Suprapubic skin (tissue), 4 donors: ENCODE data around the gene ARHGEF12. TPM values are rescaled to one million over a fixed set of nuclear protein-coding genes. Genes with fewer than 3 reads are reported as not detected.

Experiments used
- DNase-seq, 2 donors: peaks; one replicate each; pipeline ENCODE4 v3.0.0-alpha.2; 2019; ENCODE audit warnings: low spot score in 2 of 2
- H3K27ac ChIP-seq: fragments of 200-600 bp; sonication (generic); one replicate; pipeline ENCODE4 v1.5.1; 2019
- H3K27me3 ChIP-seq: fragments of 200-600 bp; sonication (generic); one replicate; pipeline ENCODE4 v1.5.1; 2019
- H3K36me3 ChIP-seq: fragments of 200-600 bp; sonication (generic); one replicate; pipeline ENCODE4 v1.5.1; 2019
- H3K4me1 ChIP-seq: fragments of 200-600 bp; sonication (generic); one replicate; pipeline ENCODE4 v1.5.1; 2019
- H3K4me3 ChIP-seq: fragments of 200-600 bp; sonication (generic); one replicate; pipeline ENCODE4 v1.5.1; 2019; ENCODE audit warnings: mild to moderate bottlenecking
- H3K9me3 ChIP-seq: fragments of 200-600 bp; sonication (generic); one replicate; pipeline ENCODE4 v1.5.1; 2019
- EP300 ChIP-seq: sonication (generic); formaldehyde crosslinking; IDR thresholded peaks from one replicate; pipeline ENCODE4 v1.6.1; 2017; ENCODE audit warnings: antibody characterized with exemption
- POLR2A ChIP-seq, 2 donors: fragments of 450-650 bp; IDR thresholded peaks; one replicate each; pipeline ENCODE4 v1.6.1; 2017; ENCODE audit warnings: antibody characterized with exemption in 2 of 2, mild to moderate bottlenecking in 2 of 2, moderate library complexity in 2 of 2
- POLR2AphosphoS5 ChIP-seq, 3 donors: sonication (generic); formaldehyde crosslinking; IDR thresholded peaks; one replicate each; pipeline ENCODE4 v1.6.1; 2017; ENCODE audit warnings: antibody characterized with exemption in 3 of 3
- WGBS: methylation state at CpG from one replicate; pipeline ENCODE4 v1.1.5; 2018; 5-methylcytosine and 5-hydroxymethylcytosine counted together
- total RNA-seq, 4 donors: library from RNA; depleted of rRNA; stranded (reverse); fragments of >200 nt; gene quantifications; one replicate each; pipeline ENCODE4 v1.1.0, GENCODE V29; 2016
- TF ChIP-seq, protein P1 (sequence below), 2 donors: fragments of 200-600 bp in 1 of 2; fragments of 450-650 bp in 1 of 2; sonication (generic) in 1 of 2; IDR thresholded peaks; one replicate each; pipeline ENCODE4 v1.5.1; 2016 to 2019; ENCODE audit warnings: antibody characterized with exemption in 2 of 2, mild to moderate bottlenecking in 1 of 2, moderate library complexity in 1 of 2

Gene ARHGEF12
- total RNA-seq, 4 donors from 2014 or later: 107 to 222 (median 138) TPM

DNA sequence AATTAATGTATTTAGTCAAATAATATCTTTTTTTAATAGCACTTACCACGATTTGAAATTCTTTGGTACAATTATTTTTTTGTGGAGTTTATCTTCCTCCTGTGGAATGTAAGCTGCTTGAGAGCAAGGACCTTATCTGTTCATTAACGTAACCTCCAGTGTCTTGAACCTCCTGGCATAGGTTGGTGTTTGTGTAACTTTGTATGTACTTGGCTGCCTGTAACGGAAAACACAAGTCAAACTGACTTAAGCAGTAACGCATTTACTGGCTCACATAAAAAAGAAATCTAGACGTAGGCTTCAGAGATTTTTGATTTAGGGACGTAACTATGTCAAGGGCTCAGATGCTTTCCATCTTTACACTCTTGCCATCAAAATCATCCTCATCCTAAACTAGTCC, 56.1 kb downstream of the ARHGEF12 start:
- H3K4me3 ChIP-seq: no peak overlapping the region
- H3K27me3 ChIP-seq: no peaks in the 10 kb centered on the region
- TF ChIP-seq, protein P1, sequence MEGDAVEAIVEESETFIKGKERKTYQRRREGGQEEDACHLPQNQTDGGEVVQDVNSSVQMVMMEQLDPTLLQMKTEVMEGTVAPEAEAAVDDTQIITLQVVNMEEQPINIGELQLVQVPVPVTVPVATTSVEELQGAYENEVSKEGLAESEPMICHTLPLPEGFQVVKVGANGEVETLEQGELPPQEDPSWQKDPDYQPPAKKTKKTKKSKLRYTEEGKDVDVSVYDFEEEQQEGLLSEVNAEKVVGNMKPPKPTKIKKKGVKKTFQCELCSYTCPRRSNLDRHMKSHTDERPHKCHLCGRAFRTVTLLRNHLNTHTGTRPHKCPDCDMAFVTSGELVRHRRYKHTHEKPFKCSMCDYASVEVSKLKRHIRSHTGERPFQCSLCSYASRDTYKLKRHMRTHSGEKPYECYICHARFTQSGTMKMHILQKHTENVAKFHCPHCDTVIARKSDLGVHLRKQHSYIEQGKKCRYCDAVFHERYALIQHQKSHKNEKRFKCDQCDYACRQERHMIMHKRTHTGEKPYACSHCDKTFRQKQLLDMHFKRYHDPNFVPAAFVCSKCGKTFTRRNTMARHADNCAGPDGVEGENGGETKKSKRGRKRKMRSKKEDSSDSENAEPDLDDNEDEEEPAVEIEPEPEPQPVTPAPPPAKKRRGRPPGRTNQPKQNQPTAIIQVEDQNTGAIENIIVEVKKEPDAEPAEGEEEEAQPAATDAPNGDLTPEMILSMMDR (IDR thresholded peaks at IDR 0.05): no peak
- no peak for TF ChIP-seq EP300
- TF ChIP-seq POLR2A (IDR thresholded peaks at IDR 0.05): no peak
- no peak for TF ChIP-seq POLR2AphosphoS5 (IDR thresholded peaks at IDR 0.05)
- H3K36me3 ChIP-seq: no peaks in the 10 kb centered on the region
- DNase-seq: no peak
- no peak overlapping the region for H3K27ac ChIP-seq
- 58% methylated on average over 6 of the region's 6 CpGs for WGBS
- no peaks in the 10 kb centered on the region for H3K9me3 ChIP-seq
- H3K4me1 ChIP-seq: peaks cover 42% of the 10 kb centered on the region

DNA sequence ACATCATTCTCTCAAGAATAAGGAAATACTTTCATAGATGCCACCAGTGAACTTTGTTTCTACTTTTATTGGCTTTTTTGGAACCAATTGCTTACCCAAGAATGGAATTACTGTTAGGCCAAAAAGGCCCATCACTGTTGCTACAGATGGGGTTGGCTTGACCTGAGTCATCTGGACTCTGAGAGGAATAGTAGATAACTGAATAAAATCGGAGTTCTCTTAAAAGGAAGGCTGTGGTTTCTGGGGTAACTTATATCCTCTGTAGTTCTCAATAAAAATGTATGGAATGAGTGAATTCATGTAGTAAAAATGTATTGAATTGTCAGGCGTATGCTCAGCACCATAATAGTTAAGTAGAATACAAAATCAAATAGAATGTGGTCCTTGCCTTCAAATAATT, 56.6 kb downstream of the ARHGEF12 start:
- Histone ChIP-seq H3K4me1 (peaks cover 37% of the 10 kb centered on the region), H3K36me3 (no peaks in the 10 kb centered on the region), H3K4me3 (no peak overlapping the region), H3K27me3 (no peaks in the 10 kb centered on the region), H3K27ac (no peak overlapping the region), H3K9me3 (no peaks in the 10 kb centered on the region)
- DNase-seq: no peak
- TF ChIP-seq POLR2AphosphoS5 (IDR thresholded peaks at IDR 0.05): no peak
- TF ChIP-seq, protein P1 (IDR thresholded peaks at IDR 0.05): no peak
- no peak for TF ChIP-seq EP300
- no peak for TF ChIP-seq POLR2A (IDR thresholded peaks at IDR 0.05)
- WGBS: 83% methylated on average over 2 of the region's 2 CpGs

DNA sequence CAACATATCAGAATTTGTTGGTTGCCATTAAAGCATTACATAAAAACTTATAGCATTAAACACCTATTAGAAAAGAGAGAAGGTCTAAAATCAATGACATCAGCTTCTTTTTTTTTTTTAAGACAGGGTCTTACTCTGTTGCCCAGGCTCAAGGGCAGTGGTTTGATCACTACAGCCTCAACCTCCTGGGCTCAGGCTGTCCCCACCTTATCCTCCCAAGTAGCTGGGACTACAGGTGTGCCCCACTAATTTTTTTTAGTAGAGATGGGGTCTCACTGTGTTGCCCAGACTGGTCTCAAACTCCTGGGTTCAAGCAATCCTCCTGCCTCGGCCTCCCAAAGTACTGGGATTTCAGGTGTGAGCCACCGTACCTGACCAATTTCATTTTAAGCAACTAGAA, 57.9 kb downstream of the ARHGEF12 start:
- Histone ChIP-seq H3K4me1 (peaks cover 31% of the 10 kb centered on the region), H3K27ac (no peak overlapping the region), H3K27me3 (no peaks in the 10 kb centered on the region), H3K9me3 (no peaks in the 10 kb centered on the region), H3K4me3 (no peak overlapping the region), H3K36me3 (no peaks in the 10 kb centered on the region)
- TF ChIP-seq POLR2AphosphoS5 (IDR thresholded peaks at IDR 0.05): no peak
- no peak for TF ChIP-seq EP300
- TF ChIP-seq POLR2A (IDR thresholded peaks at IDR 0.05): no peak
- TF ChIP-seq, protein P1 (IDR thresholded peaks at IDR 0.05): no peak
- WGBS: 74% methylated on average over 2 of the region's 2 CpGs
- DNase-seq: no peak

DNA sequence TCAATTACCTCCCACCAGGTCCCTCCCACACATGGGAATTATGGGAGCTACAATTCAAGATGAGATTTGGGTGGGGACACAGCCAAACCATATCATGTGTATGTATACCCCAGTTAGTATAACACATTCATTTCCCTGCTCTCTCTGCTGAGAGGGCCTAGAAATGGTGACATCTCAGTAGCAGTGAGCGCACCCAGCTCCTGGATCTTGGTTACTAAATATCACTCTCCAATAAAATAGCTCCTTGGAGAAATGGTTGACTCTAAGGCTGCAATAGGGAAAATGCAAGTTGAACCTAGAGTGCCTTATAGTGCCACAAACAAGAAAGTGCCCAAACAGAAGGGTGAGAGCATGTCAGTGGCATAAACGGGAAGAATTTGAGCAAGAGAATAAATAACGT, 59.6 kb downstream of the ARHGEF12 start:
- H3K4me3 ChIP-seq: no peak overlapping the region
- H3K4me1 ChIP-seq: peaks cover 38% of the 10 kb centered on the region
- no peaks in the 10 kb centered on the region for H3K27me3 ChIP-seq
- H3K36me3 ChIP-seq: no peaks in the 10 kb centered on the region
- no peak overlapping the region for H3K27ac ChIP-seq
- no peaks in the 10 kb centered on the region for H3K9me3 ChIP-seq
- 97% methylated on average over 3 of the region's 3 CpGs for WGBS
- DNase-seq: no peak
- TF ChIP-seq, protein P1 (IDR thresholded peaks at IDR 0.05): no peak
- TF ChIP-seq EP300: no peak
- no peak for TF ChIP-seq POLR2A (IDR thresholded peaks at IDR 0.05)
- TF ChIP-seq POLR2AphosphoS5 (IDR thresholded peaks at IDR 0.05): no peak

DNA sequence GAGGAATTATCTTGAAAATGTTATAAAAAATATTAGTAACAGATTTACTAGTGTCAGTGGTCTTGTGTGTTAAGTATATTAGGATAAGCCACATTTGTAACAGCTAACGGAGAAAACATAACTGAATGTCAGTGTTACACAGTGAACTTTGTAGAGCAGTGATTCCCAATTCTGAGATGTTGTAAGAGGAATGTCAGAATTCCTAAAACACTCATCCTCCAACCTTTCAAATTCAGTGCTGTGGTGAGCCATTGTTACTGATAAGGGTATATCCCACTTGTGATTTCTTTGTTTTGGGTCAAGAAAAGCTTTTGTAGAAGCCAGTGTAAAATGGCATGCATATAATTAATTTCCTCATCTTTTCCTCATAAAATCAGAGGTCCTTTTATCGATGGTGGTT, 61.9 kb downstream of the ARHGEF12 start:
- DNase-seq: no peak
- Histone ChIP-seq H3K27me3 (no peaks in the 10 kb centered on the region), H3K27ac (no peak overlapping the region), H3K4me3 (no peak overlapping the region), H3K9me3 (no peaks in the 10 kb centered on the region), H3K4me1 (peaks cover 29% of the 10 kb centered on the region), H3K36me3 (no peaks in the 10 kb centered on the region)
- 59% methylated on average over 2 of the region's 2 CpGs for WGBS
- TF ChIP-seq, protein P1 (IDR thresholded peaks at IDR 0.05): no peak
- TF ChIP-seq POLR2AphosphoS5 (IDR thresholded peaks at IDR 0.05): no peak
- no peak for TF ChIP-seq POLR2A (IDR thresholded peaks at IDR 0.05)
